GM21381 (cell line): ENCODE measurements around the gene CFDP1.

ENCODE experiments used
- ATAC-seq: cut with Tn5 transposase; IDR thresholded peaks from one replicate; pipeline ENCODE4 v1.9.1; 2021; ENCODE audit warnings: mild to moderate bottlenecking, moderate library complexity; ENCODE audit not compliant: unreplicated experiment

CFDP1 gene

DNA sequence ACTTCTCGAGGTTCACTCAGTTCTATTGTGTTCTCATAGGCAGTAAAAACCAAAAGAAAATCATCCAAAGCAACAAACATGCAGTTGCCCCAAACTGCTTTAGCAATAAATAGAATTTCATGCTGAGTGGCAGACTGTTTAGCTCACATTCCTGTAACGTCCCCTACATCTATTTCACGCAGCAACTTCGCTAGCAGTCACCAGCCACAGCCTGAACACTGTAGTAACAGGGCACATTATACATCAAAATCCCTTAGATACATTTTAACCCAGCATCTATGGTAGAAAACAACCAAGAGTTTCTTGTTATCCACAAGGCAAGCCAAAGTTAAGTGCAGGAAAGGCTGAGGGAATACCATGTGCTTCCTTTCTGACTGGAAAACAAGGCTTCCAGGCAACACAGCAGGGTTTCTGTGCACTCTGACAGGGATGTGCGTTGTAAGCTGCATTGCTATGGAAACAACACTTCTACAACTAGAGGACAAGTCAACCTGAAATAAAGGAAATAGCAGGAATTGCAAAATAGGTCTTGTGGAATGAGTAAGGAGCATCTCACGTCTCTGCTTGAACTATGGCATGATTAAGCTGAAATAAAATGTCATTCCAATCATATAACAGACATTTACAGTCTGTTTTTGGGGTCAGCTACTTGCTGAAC lies 55.4 kb downstream of the CFDP1 start:
- ATAC-seq: no peak

DNA sequence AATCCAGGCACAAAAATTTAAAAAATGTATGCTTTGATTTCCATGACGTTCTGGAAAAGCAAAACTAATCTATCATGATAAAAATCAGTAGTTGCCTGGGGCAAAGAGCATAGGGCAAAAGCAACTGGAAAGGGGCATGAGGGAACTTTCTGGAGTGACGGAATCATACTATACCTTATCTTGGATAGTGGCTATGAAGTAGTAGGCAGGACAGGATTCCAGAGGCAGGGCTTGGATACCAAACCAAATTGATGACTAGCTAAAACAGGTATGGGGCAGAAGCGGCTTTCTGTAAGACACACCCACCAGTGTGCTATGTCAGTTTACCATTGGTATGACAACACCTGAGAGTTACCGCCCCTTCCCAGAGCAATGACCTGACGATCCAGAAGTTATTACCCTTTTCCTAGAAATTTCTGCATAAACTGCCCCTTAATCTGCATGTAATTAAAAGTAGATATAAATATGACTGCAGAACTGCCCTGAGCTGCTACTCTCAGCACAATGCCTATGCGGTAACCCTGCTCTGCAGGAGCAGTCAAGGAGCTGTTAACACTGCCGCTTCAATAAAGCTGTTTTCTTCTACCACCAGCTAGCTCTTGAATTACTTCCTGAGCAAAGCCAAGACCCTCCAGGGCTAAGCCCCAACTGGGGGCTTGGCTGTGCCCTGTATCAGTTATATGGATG lies 56.7 kb downstream of the CFDP1 start:
- no peak for ATAC-seq

DNA sequence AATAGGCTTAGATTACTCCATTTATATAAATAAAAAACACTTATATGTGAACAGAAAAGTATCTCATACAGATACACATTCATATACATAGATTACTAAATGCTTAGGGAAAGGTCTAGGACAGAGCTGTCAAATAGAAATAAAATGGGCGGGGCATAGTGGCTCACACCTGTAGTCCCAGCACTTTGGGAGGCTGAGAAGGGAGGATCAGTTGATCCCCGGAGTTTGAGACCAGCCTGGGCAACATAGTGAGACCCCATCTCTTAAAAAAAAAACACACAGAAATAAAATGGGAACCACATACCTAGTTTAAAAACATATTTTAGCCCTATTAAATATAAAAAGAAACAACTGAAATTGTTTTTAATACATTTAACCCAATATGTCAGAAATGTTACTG lies 58.9 kb downstream of the CFDP1 start:
- ATAC-seq: no peak

DNA sequence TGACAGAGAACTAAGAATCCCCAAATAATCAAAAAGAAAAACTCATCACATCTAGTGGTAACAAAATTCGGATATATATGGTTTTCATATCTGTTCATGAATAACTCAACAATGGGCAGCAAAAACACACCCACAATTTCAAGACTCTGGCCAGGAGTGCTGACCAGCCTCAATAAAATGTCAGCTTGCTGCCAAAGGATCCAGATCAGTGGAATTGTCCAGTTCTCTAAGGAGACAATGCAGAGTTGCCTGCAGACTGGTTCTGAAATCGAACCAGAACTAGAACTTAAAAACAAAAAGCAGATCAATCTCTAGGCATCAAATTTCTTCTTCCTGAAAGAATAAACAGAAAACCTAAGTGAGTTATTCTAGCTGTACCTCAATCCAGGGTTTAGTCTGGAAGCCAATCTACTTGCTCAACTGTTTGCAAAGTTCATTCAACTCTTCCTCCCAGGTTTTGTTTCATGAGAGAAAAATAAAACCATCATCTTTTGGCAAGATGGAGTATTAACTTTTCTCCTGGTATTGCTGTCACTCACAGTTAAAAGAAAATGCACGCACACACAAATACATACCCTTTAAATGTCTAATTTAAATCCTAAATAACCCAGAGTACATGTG lies 61.0 kb downstream of the CFDP1 start:
- no peak for ATAC-seq

DNA sequence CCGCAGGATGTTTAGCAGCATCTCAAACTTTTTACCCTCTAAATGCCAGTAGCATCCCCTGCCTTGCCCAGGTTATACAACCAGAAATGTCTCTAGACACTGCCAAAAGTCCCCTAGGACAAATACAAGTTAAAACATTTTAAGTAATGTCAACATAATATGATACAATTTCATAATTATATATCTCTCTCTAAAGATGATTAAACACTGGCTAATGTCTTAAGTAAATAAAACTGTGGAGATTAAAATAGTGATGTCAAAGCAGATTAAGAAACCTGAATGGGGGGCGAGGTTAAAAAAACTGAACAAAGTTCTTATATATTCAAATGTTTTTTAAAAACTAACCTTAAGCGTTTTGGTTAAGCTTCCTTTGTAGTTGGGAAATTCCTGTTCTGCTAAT lies 62.1 kb downstream of the CFDP1 start:
- no peak for ATAC-seq

DNA sequence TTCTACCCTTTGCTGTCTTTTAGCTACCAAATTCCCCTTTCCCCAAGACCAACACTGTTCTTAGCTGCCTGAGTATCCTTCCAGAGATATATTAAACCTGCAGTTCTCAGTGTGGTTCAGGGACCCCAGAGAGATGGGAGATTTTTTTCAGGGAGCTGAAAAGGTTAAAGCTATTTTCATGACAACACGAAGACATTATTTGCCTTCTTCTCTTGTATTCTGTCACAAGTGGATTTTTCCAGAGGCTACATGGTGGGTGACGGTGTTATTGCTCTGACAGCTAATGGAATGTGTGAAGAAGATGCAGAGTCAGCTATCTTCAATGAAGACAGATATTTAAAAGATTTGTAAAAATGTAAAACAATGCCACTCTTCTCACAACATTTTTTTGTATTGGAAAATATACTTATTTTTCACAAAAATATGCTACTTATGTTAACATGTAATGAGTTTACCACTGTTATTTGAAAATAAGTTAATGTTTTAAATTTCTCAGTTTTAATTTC lies 69.0 kb downstream of the CFDP1 start:
- no peak for ATAC-seq

DNA sequence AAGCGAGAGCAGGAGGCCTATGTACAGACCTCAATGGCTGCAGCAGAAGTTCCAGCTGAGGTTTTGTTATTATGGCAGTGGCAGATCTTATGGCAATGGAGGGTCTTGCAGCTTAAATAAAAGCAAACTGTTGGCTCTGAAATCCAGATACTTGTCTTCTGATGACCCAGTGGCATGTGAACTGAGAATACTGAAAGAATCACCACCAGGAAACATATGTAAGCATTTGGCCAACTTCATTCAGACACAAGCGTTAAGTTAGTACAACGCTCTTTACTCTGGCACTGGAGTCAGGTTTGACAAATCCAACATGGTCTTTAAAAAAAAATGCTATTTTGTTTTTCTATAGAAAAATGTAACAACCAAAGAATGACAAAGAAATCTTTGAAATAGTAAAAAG lies 70.5 kb downstream of the CFDP1 start:
- ATAC-seq: no peak

DNA sequence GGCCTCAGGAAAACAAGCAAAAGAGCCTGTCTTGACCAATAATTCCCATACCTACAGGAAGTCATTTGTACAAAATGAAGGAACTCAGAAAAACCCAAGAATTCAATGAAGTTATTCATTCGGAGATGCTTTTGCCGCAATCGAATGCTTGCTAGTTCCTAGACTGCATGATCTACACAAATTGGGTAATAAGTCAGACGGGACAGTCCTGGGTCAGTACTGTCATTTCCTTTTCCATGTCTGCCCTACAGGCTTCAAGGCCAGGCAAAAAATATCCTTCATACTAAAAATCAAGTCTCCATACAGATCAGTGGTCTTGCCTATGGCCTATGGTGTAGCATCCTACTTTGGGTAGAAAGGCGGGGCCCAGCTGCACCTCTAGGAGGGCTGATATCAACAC lies 71.4 kb downstream of the CFDP1 start:
- no peak for ATAC-seq

DNA sequence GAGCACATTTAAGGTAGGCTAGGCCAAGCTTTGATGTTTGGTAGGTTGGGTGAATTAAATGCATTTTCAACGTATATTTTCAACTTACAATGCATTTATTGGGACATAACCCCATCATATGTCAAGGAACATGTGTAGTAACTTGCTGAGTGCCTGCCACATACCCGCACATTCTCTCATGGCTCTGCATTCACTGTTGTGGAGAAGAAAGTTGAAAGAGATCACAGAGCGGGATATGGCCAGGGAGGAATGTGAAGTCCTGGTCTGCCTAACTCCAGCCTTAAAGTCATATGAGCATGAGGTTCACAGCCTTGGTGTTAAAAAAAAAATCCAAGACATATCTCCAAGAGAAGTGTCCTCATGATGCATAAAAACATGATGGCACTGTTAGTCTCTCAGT lies 79.1 kb downstream of the CFDP1 start:
- ATAC-seq: no peak

DNA sequence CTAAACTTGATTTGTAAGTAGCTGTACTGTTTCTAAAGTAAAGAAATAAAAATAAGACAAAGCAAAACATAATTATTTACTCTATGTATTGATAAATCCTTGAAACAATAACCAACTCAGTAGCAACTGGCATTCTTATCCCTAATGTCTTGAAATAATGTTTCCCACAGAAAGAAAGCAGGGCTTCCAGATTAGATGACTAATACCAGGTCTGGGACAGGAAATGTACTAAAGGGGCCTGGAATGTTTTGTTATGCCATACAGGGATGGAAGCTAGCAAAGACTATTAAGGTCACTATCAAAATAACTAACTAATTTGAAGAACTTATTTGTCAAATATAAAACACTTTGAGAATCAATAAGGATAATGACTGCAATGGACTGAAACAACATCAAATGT lies 82.1 kb downstream of the CFDP1 start:
- no peak for ATAC-seq

DNA sequence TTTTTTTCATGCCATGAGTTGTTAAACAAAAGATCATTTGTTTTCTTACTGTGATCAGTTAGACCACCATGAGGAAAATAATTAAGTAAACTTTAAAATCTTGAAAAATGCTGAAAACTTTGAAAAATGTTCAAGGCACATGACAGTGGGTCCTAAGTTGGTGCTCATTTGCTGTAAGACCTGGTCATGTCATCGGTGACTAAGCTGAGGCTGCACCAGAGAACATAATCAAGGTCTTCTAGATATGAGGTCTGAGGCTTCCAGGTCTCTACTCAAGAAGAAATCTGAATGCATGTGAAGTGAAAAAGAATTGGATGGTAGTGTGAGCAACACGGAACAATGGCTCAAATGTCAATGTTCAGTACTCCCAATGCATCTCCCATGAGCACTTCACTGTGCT lies 87.6 kb downstream of the CFDP1 start:
- ATAC-seq: no peak

DNA sequence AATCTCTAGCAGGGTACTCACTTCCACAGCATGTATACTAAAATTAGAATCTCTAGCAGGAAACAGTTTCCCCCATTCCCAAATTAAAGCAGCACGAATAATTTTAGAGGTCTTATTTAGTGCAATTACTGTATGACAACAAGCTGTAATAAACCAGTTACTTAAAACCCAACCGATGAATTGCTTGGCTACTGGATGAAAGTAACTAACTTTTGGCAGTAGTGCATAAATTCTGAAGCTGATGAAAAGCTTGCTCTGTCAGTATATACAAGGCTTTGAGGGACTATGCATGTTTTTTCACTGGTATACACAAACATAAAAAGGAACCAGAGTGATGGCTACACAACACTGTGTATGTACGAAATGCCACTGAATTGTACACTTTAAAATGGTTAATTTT lies 89.4 kb downstream of the CFDP1 start:
- ATAC-seq: no peak

DNA sequence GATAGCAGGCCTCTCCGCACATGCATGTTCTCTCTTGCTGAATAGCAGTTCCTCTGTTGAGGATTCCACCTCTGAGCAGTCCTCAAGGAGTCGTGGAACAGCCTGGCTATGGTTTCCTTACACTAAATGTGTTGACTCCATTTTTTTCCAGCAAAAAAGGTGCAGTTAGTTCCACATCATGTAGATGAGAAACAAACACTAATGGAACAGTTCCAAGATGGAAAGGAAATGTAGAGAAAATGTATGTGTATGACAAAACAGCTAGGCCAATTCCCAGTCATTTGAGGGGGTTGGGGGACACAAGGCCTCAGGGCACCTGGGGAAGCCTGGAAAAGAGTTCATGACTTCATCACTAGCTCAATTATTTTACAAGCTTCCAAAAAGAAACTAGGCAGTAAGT lies 90.0 kb downstream of the CFDP1 start:
- no peak for ATAC-seq

DNA sequence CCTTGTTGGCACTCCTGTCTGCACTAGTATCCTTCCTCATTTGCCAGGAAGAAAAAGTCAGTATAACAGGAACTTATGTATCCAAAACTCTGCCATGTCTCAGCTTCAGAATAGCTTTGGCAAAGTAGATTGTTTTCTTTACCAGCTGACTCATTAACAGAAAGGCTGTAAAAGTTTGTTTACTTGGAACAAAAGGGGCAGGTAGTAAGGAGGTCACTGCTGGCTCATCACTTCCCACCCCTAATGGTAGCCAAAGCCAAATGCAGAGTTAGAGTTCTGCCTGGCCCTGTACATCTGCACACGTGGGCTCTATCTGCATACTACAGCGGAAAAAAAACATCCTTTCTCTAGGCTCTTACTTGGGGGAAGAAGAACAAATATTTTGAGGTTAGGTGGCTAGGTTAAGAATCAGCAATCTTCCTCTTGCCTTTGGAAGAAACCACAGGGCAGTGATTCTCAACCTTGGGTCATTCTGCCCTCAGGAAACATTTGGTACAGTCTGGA lies 90.9 kb downstream of the CFDP1 start:
- no peak for ATAC-seq

DNA sequence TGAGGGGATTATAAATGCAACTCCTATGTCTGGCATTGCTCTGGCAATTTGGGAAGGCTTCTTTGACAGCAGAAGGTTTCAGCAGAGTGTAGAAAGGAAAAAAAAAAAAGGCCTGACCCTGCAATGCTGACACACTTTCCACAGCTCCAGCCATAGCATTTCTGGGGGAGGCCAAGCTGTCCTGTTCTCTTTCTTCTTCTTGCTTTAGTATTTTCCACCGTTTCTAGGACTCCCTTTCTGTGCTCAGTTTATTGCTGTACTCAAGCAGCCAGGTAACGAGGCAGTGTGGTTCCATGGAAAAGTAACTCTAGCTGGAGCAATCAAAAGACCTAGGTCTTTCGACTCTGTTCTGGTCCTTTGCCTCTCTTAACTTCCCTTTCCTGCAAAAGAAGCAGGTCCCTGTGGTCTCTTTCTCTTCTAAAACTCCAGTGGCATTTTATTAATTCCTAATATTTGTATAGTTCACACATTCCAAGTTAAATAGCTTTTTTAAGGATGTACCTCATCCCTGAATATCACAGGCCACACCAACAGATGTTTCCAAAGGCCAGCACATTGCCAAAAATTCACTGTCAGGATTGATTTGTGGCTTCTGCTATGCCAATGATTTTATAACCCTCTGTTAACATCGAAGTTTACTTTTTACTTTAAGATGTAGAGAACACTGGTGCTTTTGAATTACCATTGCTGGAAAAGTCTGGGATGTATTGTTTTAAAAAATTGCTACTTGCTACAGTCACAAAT lies 91.6 kb downstream of the CFDP1 start:
- no peak for ATAC-seq

DNA sequence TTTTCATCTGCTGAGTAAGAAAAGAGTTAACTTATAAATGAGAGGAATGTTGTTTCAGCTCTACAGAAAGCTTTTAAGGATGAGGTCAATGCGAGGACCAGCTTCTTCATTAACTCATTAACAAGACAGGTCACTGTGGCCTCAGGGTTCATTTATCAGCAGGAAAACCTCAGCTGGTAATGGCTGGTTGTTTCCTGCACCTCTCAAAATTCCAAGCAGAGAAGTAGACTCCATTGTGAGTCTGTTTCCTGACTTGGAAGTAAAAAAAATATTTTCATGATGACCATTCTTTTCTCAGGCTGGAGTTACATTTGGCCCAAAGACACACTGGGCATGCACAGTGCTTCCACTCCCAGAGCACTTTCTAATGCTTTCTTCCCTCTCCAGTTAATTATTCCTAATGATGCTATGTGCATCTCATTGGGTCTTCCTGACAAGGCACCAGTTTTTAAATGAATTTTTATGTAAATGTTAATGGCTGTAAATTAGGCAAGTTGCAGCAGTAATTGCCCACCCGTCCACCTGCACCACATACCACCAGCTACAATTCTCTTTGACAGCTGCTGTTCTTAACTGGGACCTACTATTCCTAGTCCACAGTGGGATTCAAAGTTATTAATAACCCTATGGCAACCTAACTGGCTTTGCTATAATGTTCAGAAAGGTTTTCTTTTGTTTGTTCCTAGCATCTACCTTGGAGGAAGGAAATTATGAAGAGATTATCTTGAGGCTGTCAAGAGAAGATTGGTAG lies 92.4 kb downstream of the CFDP1 start:
- ATAC-seq: no peak

DNA sequence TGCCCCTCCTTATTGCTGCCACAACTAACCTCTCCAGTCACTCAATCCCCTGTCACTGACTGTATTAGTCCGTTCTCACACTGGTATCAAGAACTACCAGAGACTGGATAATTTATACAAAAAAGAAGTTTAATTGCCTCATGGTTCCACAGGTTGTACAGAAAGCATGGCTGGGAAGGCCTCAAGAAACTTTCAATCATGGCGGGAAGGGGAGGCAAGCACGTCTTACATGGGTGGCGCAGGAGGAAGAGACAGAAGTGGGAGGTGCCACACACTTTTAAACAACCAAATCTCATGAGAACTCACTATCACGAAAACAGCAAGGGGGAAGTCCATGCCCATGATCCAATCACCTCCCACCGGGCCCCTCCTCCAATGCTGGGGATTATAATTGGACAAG lies 95.9 kb downstream of the CFDP1 start:
- no peak for ATAC-seq

DNA sequence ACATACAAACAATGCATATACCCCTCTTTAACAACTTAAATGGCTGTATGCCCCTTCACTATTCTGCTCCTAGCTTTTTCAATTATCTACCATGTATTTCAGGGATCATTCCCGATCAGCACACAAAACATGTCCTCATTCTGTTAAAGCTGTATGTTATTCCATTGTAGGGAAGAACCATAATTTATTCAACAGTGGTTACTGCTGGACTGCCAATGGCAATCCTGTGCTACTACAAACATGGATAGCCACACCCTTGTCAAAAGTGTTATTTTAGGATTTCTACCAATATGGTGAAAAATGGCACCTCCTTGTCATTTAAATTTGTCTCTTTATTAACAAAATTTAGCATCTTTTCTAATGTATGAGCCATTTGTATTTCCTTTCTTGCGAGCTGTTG lies 96.8 kb downstream of the CFDP1 start:
- ATAC-seq: no peak

DNA sequence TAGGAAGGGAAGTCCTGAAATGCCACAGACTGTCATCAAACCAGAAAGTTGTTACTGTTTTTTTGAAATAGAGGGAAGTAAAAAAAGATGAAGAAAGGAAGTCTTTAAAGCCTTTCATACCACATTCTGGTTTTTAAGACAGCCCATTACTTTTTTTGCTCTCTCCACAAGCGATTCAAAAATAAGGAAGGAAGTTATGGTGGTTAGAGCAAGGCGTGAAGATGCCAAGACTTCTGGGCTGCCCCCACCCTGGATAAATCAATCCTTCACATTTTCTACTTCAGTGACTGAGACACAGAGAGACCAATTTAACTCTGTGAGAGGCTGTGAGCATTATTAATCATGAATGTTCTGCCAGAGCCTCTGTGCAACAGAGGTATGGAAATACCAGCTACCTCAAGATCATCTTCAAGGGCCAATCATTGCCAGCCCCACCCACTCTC lies 99.6 kb downstream of the CFDP1 start:
- no peak for ATAC-seq

DNA sequence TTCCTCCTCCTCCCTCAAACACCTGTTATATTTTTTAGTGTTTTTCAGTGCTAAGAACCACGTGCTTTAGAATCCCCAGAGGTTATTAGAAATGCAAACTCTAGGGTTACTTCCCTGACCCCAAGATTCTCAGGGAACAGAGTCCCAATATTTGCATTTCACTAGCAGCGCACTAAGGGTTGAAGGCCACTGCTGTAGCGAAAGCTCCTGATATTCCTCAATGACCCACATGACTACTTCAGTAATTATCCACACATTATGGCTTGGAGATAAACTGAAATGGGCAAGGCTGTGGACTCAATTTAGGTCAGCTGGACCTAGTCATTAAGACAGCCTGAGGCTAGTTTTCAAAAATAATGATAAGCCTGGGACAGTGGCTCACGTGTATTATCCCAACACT lies 103.4 kb downstream of the CFDP1 start:
- no peak for ATAC-seq

DNA sequence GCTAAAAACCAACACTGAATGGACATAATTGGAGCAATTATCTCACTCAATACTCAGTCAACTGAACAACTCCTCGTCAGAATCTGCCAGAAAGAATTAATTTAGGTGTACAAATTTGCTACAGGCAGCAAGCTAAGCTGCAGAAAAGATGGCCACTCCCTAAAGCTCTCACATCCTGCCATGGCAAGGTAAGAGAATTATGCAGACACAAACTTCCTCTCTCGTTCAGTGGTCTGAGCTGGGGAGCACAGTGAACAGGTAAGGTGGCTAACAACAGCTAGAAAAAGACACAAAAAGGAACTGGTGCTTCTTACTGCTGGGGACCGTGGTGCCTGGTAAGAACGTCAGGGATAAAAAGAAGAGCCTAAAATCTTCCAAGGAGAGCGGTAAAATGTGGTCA lies 107.0 kb downstream of the CFDP1 start:
- ATAC-seq: no peak
